PFSK-1 (cell line): ENCODE data around the gene PLEKHS1.

Source experiments
- FOXP2 ChIP-seq: optimal IDR thresholded peaks from 2 replicates; pipeline ENCODE3; 2011; ENCODE audit warnings: borderline replicate concordance, control low read depth, inconsistent platforms; ENCODE audit not compliant: insufficient read depth; ENCODE audit errors: extremely low read length, extremely low read depth
- POLR2AphosphoS5 ChIP-seq: IDR thresholded peaks from 2 replicates; pipeline ENCODE4 v1.6.1; 2012; ENCODE audit warnings: low read depth, mild to moderate bottlenecking, control low read depth, low read length, moderate library complexity
- REST ChIP-seq, 2 experiments: IDR thresholded peaks; 2 replicates each; pipeline versions ENCODE4 v1.6.1 to v1.8.0; 2011 to 2012; ENCODE audit warnings: low read depth in 2 of 2, low read length in 2 of 2, control low read depth in 1 of 2, inconsistent platforms in 1 of 2, mild to moderate bottlenecking in 1 of 2, moderate library complexity in 1 of 2; ENCODE audit not compliant: insufficient read depth in 1 of 2
- SIN3A ChIP-seq: IDR thresholded peaks from 2 replicates; pipeline ENCODE4 v1.6.1; 2012; ENCODE audit warnings: mild to moderate bottlenecking, low read length, moderate library complexity, borderline replicate concordance; ENCODE audit not compliant: insufficient read depth
- TAF1 ChIP-seq: IDR thresholded peaks from 2 replicates; pipeline ENCODE4 v1.6.1; 2012; ENCODE audit warnings: low read length, control low read depth, borderline replicate concordance; ENCODE audit not compliant: insufficient read depth

Gene PLEKHS1

GRCh38 chr10:113825791-113826190 lies 74.3 kb downstream of the PLEKHS1 start:
- TF ChIP-seq SIN3A (no peak), TAF1 (no peak), FOXP2 (no peak), REST (IDR thresholded peaks at IDR 0.05; ENCODE audit: insufficient read depth in 1 of 2, low read depth in 2 of 2, low read length in 2 of 2) (no peak), POLR2AphosphoS5 (no peak)
